ENCODE data around the gene SH2D4B. TPM values are rescaled to one million over a fixed set of nuclear protein-coding genes. Genes with fewer than 3 reads are reported as not detected.

SH2D4B gene
- total RNA-seq, 4 donors from 2014 or later: 0.26 to 0.42 TPM; not detected in 2

- TF ChIP-seq EP300 (IDR thresholded peaks at IDR 0.05) (no peak), POLR2AphosphoS5 (IDR thresholded peaks at IDR 0.05) (no peak), POLR2A (IDR thresholded peaks at IDR 0.05; ENCODE audit: low read depth) (no peak)
- TF ChIP-seq, protein P1, sequence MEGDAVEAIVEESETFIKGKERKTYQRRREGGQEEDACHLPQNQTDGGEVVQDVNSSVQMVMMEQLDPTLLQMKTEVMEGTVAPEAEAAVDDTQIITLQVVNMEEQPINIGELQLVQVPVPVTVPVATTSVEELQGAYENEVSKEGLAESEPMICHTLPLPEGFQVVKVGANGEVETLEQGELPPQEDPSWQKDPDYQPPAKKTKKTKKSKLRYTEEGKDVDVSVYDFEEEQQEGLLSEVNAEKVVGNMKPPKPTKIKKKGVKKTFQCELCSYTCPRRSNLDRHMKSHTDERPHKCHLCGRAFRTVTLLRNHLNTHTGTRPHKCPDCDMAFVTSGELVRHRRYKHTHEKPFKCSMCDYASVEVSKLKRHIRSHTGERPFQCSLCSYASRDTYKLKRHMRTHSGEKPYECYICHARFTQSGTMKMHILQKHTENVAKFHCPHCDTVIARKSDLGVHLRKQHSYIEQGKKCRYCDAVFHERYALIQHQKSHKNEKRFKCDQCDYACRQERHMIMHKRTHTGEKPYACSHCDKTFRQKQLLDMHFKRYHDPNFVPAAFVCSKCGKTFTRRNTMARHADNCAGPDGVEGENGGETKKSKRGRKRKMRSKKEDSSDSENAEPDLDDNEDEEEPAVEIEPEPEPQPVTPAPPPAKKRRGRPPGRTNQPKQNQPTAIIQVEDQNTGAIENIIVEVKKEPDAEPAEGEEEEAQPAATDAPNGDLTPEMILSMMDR (IDR thresholded peaks at IDR 0.05): no peak
- intact Hi-C loops (cut with DNase I): no loop called here
- Histone ChIP-seq H3K36me3 (no peaks in the 10 kb centered on the region), H3K27ac (replicated peaks in 1 of 4) (no peak overlapping the region), H3K27me3 (peaks cover 0 to 1% (median 0%) of the 10 kb centered on the region in 4 donors), H3K4me1 (peaks cover 9 to 14% (median 11%) of the 10 kb centered on the region in 4 donors), H3K4me3 (no peak overlapping the region), H3K9me3 (no peaks in the 10 kb centered on the region)
- peak; percentile 79 for DNase-seq (ENCODE audit: extremely low spot score)
- 81% methylated on average over 5 of the region's 7 CpGs for WGBS
Measured at GRCh38 chr10:80539421-80540031, 1.8 kb downstream of the SH2D4B start.

DNA sequence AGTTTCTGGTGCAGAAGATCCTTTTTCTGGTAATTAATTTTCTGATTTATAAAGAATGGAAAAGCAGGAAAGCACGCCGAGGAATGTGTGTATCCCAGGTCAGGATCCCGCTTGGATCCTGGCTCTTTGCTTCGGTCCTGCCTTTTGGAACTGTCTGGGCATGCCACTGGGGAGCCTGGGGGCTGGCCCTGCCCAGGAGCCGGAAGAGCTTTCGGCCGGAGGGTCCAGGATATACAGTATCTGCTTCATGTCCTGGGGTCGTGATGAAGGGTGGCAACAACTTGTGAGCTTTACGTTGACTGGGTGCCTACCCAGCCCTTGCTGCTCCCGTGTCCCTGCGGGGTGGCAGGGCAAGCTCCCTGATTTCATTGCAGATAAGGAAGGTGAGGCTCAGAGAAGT is 2.4 kb downstream of the SH2D4B start:
- peak; percentile 57 for DNase-seq (ENCODE audit: extremely low spot score)
- intact Hi-C loops (cut with DNase I): no loop called here
- WGBS: 88% methylated on average over 11 of the region's 11 CpGs

GRCh38 chr10:80540618-80540980 is 2.9 kb downstream of the SH2D4B start:
- peak overlapping the region in 1 of 4 donors; percentile 20 for H3K4me3 ChIP-seq
- H3K9me3 ChIP-seq: no peaks in the 10 kb centered on the region
- WGBS: 75% methylated on average over 9 of the region's 9 CpGs
- H3K27me3 ChIP-seq: peaks cover 0 to 8% (median 0%) of the 10 kb centered on the region in 4 donors
- H3K27ac ChIP-seq (replicated peaks in 1 of 4): peak overlapping the region in 1 of 4 donors; percentile 27
- peaks cover 9 to 14% (median 10%) of the 10 kb centered on the region in 4 donors for H3K4me1 ChIP-seq
- intact Hi-C loops (cut with DNase I): no loop called here
- TF ChIP-seq POLR2A (IDR thresholded peaks at IDR 0.05; ENCODE audit: low read depth) (no peak), POLR2AphosphoS5 (IDR thresholded peaks at IDR 0.05) (no peak)
- TF ChIP-seq, protein P1 (IDR thresholded peaks at IDR 0.05): no peak
- no peaks in the 10 kb centered on the region for H3K36me3 ChIP-seq
- DNase-seq (ENCODE audit: extremely low spot score): peak; percentile 84

More for the DNA sequence above, 2.4 kb downstream of the SH2D4B start:
- TF ChIP-seq, protein P1 (IDR thresholded peaks at IDR 0.05): no peak
- no peak for TF ChIP-seq EP300 (IDR thresholded peaks at IDR 0.05)
- H3K27ac ChIP-seq (replicated peaks in 1 of 4): no peak overlapping the region
- peaks cover 9 to 14% (median 11%) of the 10 kb centered on the region in 4 donors for H3K4me1 ChIP-seq
- peaks cover 0 to 8% (median 0%) of the 10 kb centered on the region in 4 donors for H3K27me3 ChIP-seq
- no peaks in the 10 kb centered on the region for H3K9me3 ChIP-seq
- no peak overlapping the region for H3K4me3 ChIP-seq
- no peaks in the 10 kb centered on the region for H3K36me3 ChIP-seq

- Histone ChIP-seq H3K4me1 (peaks cover 4 to 13% (median 8%) of the 10 kb centered on the region in 4 donors), H3K36me3 (no peaks in the 10 kb centered on the region), H3K9me3 (no peaks in the 10 kb centered on the region), H3K27me3 (peaks cover 0 to 8% (median 0%) of the 10 kb centered on the region in 4 donors), H3K4me3 (peak overlapping the region in 1 of 4 donors; percentile 20), H3K27ac (replicated peaks in 1 of 4) (peak overlapping the region in 2 of 4 donors; percentile 18 to 27)
- WGBS: 69% methylated on average over 10 of the region's 11 CpGs
- TF ChIP-seq, protein P1 (IDR thresholded peaks at IDR 0.05): no peak
- no peak for TF ChIP-seq POLR2A (IDR thresholded peaks at IDR 0.05; ENCODE audit: low read depth)
- no peak for TF ChIP-seq EP300 (IDR thresholded peaks at IDR 0.05)
- no peak for TF ChIP-seq POLR2AphosphoS5 (IDR thresholded peaks at IDR 0.05)
- DNase-seq (ENCODE audit: extremely low spot score): peak; percentile 77
- intact Hi-C loops (cut with DNase I): no loop called here
Measured at GRCh38 chr10:80540981-80541750, 3.5 kb downstream of the SH2D4B start.
